H1 (cell line): ENCODE data around the gene MACROD1. TPM values are rescaled to one million over a fixed set of nuclear protein-coding genes. Genes with fewer than 3 reads are reported as not detected.
A peak's percentile ranks its signal among the peaks of the same experiment; 100 is the strongest.

Experiments used
- CTCF ChIA-PET: fragments of 300-600 bp; sonication (Branson Sonifier 250); formaldehyde crosslinking; loops from one replicate; lab custom pipeline; 2021; ENCODE audit not compliant: partially characterized antibody; lab: Charles Lee
- POLR2A ChIA-PET: fragments of 300-600 bp; sonication (Branson Sonifier 250); formaldehyde crosslinking; loops from one replicate; lab custom pipeline; 2021; ENCODE audit warnings: inconsistent platforms; ENCODE audit not compliant: partially characterized antibody; lab: Charles Lee
- DNase-seq, 2 experiments: peaks; one replicate each; pipeline versions ENCODE4 v3.0.0 to v3.0.0-alpha.2; 2010 to 2022; ENCODE audit warnings: low spot score in 2 of 2, low read depth in 1 of 2, mixed read lengths in 1 of 2
- FAIRE-seq: peaks from 2 replicates; lab custom pipeline; 2011; peaks lifted over from hg19 to GRCh38; lab: Jason Lieb, UNC
- H2AFZ ChIP-seq: 2 replicates; pipeline ENCODE4 v1.8.1; 2012; ENCODE audit warnings: low read length, inconsistent platforms
- H2AK5ac ChIP-seq: 2 replicates; pipeline ENCODE4 v1.6.1; 2013; ENCODE audit warnings: low read depth, low read length
- H2BK120ac ChIP-seq: replicated peaks from 2 replicates; pipeline ENCODE3; 2013; ENCODE audit warnings: low read depth, low read length, inconsistent platforms
- H2BK12ac ChIP-seq: 2 replicates; pipeline ENCODE4 v1.6.1; 2013; ENCODE audit warnings: low read depth, low read length
- H2BK15ac ChIP-seq: 2 replicates; pipeline ENCODE4 v1.6.1; 2013; ENCODE audit warnings: low read length
- H2BK20ac ChIP-seq: 2 replicates; pipeline ENCODE4 v1.6.1; 2013; ENCODE audit warnings: low read length
- H2BK5ac ChIP-seq: 2 replicates; pipeline ENCODE4 v1.6.1; 2013; ENCODE audit warnings: low read depth, low read length
- H3K14ac ChIP-seq: 2 replicates; pipeline ENCODE4 v1.6.1; 2013; ENCODE audit warnings: inconsistent platforms; ENCODE audit not compliant: insufficient read length
- H3K18ac ChIP-seq: 2 replicates; pipeline ENCODE4 v1.6.1; 2013; ENCODE audit warnings: low read length; ENCODE audit errors: extremely low read depth
- H3K23ac ChIP-seq: 2 replicates; pipeline ENCODE4 v1.6.1; 2013; ENCODE audit warnings: inconsistent platforms; ENCODE audit not compliant: insufficient read length
- H3K23me2 ChIP-seq: 2 replicates; pipeline ENCODE4 v1.6.1; 2013; ENCODE audit warnings: low read depth, low read length
- H3K27ac ChIP-seq: 2 replicates; pipeline ENCODE4 v1.6.1; 2011; ENCODE audit warnings: low read depth, low read length, inconsistent platforms
- H3K27me3 ChIP-seq, 4 experiments: replicated peaks in 1 of 4; 1 replicate in 1 of 4; 2 replicates in 3 of 4; pipeline versions ENCODE4 v1.6.1 to v1.8.1; 2011 to 2013; ENCODE audit warnings: low read length in 3 of 4, mild to moderate bottlenecking in 3 of 4, inconsistent platforms in 2 of 4, mixed read lengths in 2 of 4, moderate library complexity in 1 of 4; ENCODE audit not compliant: control insufficient read depth in 3 of 4, insufficient read depth in 3 of 4; ENCODE audit errors: extremely low read depth in 1 of 4
- H3K36me3 ChIP-seq, 4 experiments: 2 replicates each; pipeline versions ENCODE4 v1.6.1 to v1.8.1; 2011 to 2013; ENCODE audit warnings: mild to moderate bottlenecking in 4 of 4, low read length in 3 of 4, moderate library complexity in 2 of 4, control low read depth in 1 of 4, inconsistent platforms in 1 of 4; ENCODE audit not compliant: insufficient read depth in 4 of 4, control insufficient read depth in 2 of 4
- H3K4ac ChIP-seq: replicated peaks from 2 replicates; pipeline ENCODE3; 2013; ENCODE audit warnings: low read length, low read depth, mixed read lengths, inconsistent platforms; ENCODE audit not compliant: insufficient read length
- H3K4me1 ChIP-seq, 4 experiments: replicated peaks in 1 of 4; 1 replicate in 1 of 4; 2 replicates in 3 of 4; pipeline versions ENCODE4 v1.6.1 to v1.8.1; 2011 to 2013; ENCODE audit warnings: low read length in 3 of 4, inconsistent platforms in 2 of 4, mixed read lengths in 1 of 4; ENCODE audit not compliant: insufficient read depth in 4 of 4, control insufficient read depth in 3 of 4
- H3K4me2 ChIP-seq, 2 experiments: 2 replicates each; pipeline versions ENCODE4 v1.6.1 to v1.8.1; 2011 to 2013; ENCODE audit warnings: low read depth in 2 of 2, low read length in 2 of 2, control low read depth in 1 of 2, inconsistent platforms in 1 of 2, mild to moderate bottlenecking in 1 of 2; ENCODE audit not compliant: insufficient read depth in 1 of 2
- H3K4me3 ChIP-seq, 4 experiments: fragments of 200-600, 300-600 bp in 1 of 4; sonication (generic), shearing (Covaris generic), sonication (Bioruptor Twin) in 1 of 4; 2 replicates each; pipeline versions ENCODE4 v1.5.1 to v1.8.1; 2011 to 2016; ENCODE audit warnings: low read length in 4 of 4, low read depth in 3 of 4, control low read depth in 2 of 4, inconsistent platforms in 2 of 4, mild to moderate bottlenecking in 2 of 4, mixed read lengths in 1 of 4, moderate library complexity in 1 of 4; ENCODE audit not compliant: insufficient read depth in 2 of 4; ENCODE audit errors: extremely low read depth in 1 of 4
- H3K56ac ChIP-seq: replicated peaks from 2 replicates; pipeline ENCODE3; 2013; ENCODE audit warnings: low read depth, mild to moderate bottlenecking, mixed read lengths, low read length, inconsistent platforms; ENCODE audit not compliant: insufficient read length
- H3K79me1 ChIP-seq: 2 replicates; pipeline ENCODE4 v1.6.1; 2013; ENCODE audit warnings: low read depth, low read length, control low read depth
- H3K79me2 ChIP-seq, 2 experiments: 2 replicates each; pipeline versions ENCODE4 v1.6.1 to v1.8.1; 2012 to 2013; ENCODE audit warnings: low read length in 2 of 2, mild to moderate bottlenecking in 2 of 2, inconsistent platforms in 1 of 2; ENCODE audit not compliant: insufficient read depth in 2 of 2, control insufficient read depth in 1 of 2
- H3K9ac ChIP-seq, 4 experiments: replicated peaks in 1 of 4; 1 replicate in 1 of 4; 2 replicates in 3 of 4; pipeline versions ENCODE4 v1.6.1 to v1.8.1; 2011 to 2013; ENCODE audit warnings: low read depth in 3 of 4, low read length in 3 of 4, control low read depth in 2 of 4, mild to moderate bottlenecking in 2 of 4, moderate library complexity in 2 of 4, inconsistent platforms in 1 of 4; ENCODE audit errors: extremely low read depth in 1 of 4
- H3K9me3 ChIP-seq, 2 experiments: 2 replicates each; pipeline versions ENCODE4 v1.6.1 to v1.8.1; 2012 to 2013; ENCODE audit warnings: mild to moderate bottlenecking in 2 of 2, moderate library complexity in 2 of 2, control low read depth in 1 of 2, inconsistent platforms in 1 of 2, low read depth in 1 of 2, low read length in 1 of 2, mixed read lengths in 1 of 2; ENCODE audit not compliant: insufficient read depth in 2 of 2
- H4K20me1 ChIP-seq, 2 experiments: replicated peaks in 1 of 2; 2 replicates each; pipeline versions ENCODE3 to v1.8.1; 2011 to 2013; ENCODE audit warnings: inconsistent platforms in 2 of 2, low read length in 2 of 2, mild to moderate bottlenecking in 1 of 2; ENCODE audit not compliant: insufficient read depth in 2 of 2, control insufficient read depth in 1 of 2
- H4K5ac ChIP-seq: 2 replicates; pipeline ENCODE4 v1.6.1; 2013; ENCODE audit warnings: low read length, low read depth, mixed read lengths, inconsistent platforms; ENCODE audit not compliant: insufficient read length
- H4K8ac ChIP-seq: 2 replicates; pipeline ENCODE4 v1.8.0; 2013; ENCODE audit warnings: mild to moderate bottlenecking, moderate library complexity, low read length, inconsistent platforms; ENCODE audit not compliant: insufficient read depth; ENCODE audit errors: extremely low read depth
- H4K91ac ChIP-seq: replicated peaks from 2 replicates; pipeline ENCODE3; 2013; ENCODE audit warnings: low read length, mixed read lengths, inconsistent platforms; ENCODE audit not compliant: insufficient read length
- BRCA1 ChIP-seq: IDR thresholded peaks from 2 replicates; pipeline ENCODE4 v1.6.1; 2012; ENCODE audit warnings: low read depth, low read length, improper control_type of control experiment
- HDAC6 ChIP-seq: IDR thresholded peaks from one replicate; pipeline ENCODE4 v1.7.1; 2012; ENCODE audit warnings: low read depth, mild to moderate bottlenecking, inconsistent platforms, low read length, moderate library complexity
- SIX5 ChIP-seq: IDR thresholded peaks from 2 replicates; pipeline ENCODE4 v1.6.1; 2011; ENCODE audit warnings: mild to moderate bottlenecking, low read depth, low read length
- TEAD4 ChIP-seq: IDR thresholded peaks from 2 replicates; pipeline ENCODE4 v1.6.1; 2012; ENCODE audit warnings: low read depth, low read length, inconsistent platforms, mixed read lengths
- WGBS, 2 experiments: shearing (Covaris generic) in 1 of 2; methylation state at CpG; one replicate each; pipeline versions ENCODE4 v1.1.6 to v1.1.7; 2013 to 2015; ENCODE audit warnings: low lambda C conversion rate in 2 of 2, mixed read lengths in 2 of 2, inconsistent platforms in 1 of 2, low coverage in 1 of 2, missing lambda C conversion rate in 1 of 2; ENCODE audit not compliant: insufficient replicate concordance in 2 of 2, insufficient coverage in 1 of 2, insufficient read length in 1 of 2; ENCODE audit errors: extremely low coverage in 1 of 2, missing lambda C conversion rate in 1 of 2; 5-methylcytosine and 5-hydroxymethylcytosine counted together
- polyA plus RNA-seq, 7 experiments: library from polyadenylated mRNA; depleted of rRNA in 3 of 7; stranded (reverse) in 5 of 7; unstranded in 2 of 7; fragments of >200 nt in 5 of 7; fragments of 200-250 nt in 2 of 7; gene quantifications; 1 replicate in 5 of 7; 2 replicates in 1 of 7; 4 replicates in 1 of 7; pipeline versions ENCODE4 v1.2.1 to v1.2.3, GENCODE V29; 2011 to 2013; ENCODE audit warnings: missing spikeins in 2 of 7, mixed read lengths in 2 of 7
- total RNA-seq: library from RNA; stranded (reverse); fragmentation: NEBNext Ultra II Directional; extraction: Animal tissue kit (Norgen Biotek cat#: 25700); gene quantifications from 2 replicates; pipeline ENCODE4 v1.2.1, GENCODE V29; 2021
- TF ChIP-seq, protein P1 (sequence below), 3 experiments: IDR thresholded peaks; 1 replicate in 2 of 3; 2 replicates in 1 of 3; pipeline versions ENCODE4 v1.5.1 to v1.6.1; 2011; ENCODE audit warnings: low read length in 3 of 3, mild to moderate bottlenecking in 3 of 3, inconsistent platforms in 2 of 3, low read depth in 1 of 3, moderate library complexity in 1 of 3; ENCODE audit not compliant: insufficient read depth in 1 of 3; ENCODE audit errors: control extremely low read depth in 1 of 3

MACROD1 gene
- total and polyA plus RNA-seq, 2 of the 8 experiments (the other 6 are each of a cell fraction or from before 2014, with no cell fraction given), result 19.5 to 34.1 TPM

DNA sequence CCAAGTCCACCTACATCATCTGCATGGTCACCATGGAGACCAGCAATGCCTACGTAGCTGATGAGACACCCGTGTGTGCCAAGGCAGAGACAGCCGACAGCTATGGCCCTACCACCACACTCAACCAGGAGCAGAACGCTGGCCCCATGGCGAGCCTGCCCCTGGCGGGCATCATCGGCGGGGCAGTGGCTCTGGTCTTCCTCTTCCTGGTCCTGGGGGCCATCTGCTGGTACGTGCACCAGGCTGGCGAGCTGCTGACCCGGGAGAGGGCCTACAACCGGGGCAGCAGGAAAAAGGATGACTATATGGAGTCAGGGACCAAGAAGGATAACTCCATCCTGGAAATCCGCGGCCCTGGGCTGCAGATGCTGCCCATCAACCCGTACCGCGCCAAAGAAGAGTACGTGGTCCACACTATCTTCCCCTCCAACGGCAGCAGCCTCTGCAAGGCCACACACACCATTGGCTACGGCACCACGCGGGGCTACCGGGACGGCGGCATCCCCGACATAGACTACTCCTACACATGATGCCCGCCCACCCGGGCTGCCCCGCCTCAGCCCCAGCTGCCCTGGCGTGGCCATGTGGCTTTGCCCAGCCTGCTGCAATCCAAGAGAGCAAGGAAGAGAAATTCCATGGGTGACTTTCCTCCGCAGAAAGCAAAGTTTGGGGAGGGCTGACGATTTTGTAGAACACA lies 48.0 kb downstream of the MACROD1 start:
- ChIA-PET POLR2A (no interaction called here), CTCF (interaction anchor here (2.2 kb wide), 1 partner anchor 8 kb away, joined by 10 read pairs; no protein-coding TSS in a partner anchor)
- Histone ChIP-seq H4K91ac (no peak overlapping the region), H3K27ac (no peak overlapping the region), H3K4me3 (no peak overlapping the region), H2BK20ac (no peak overlapping the region), H2BK12ac (0 out of 2 replicates have a peak overlapping the region, but pooled peaks have one; percentile 14), H4K5ac (no peak overlapping the region), H4K8ac (0 out of 2 replicates have a peak overlapping the region, but pooled peaks have one; percentile 36), H3K36me3 (no peaks in the 10 kb centered on the region; a peak in 1 of 8 replicates), H2AK5ac (no peak overlapping the region), H2BK5ac (no peak overlapping the region), H2AFZ (no peak overlapping the region), H2BK120ac (no peak overlapping the region), H3K27me3 (peaks cover 0 to 16% (median 13%) of the 10 kb centered on the region in 4 experiments; a peak in 5 of 7 replicates), H2BK15ac (no peak overlapping the region), H3K79me1 (no peaks in the 10 kb centered on the region), H3K23ac (no peak overlapping the region), H3K4me2 (no peak overlapping the region), H3K23me2 (peaks cover 15% of the 10 kb centered on the region; the same call in 1 of the 2 replicates), H3K4ac (no peak overlapping the region), H3K56ac (no peak overlapping the region), H4K20me1 (peaks cover 0 to 26% of the 10 kb centered on the region in 2 experiments), H3K79me2 (no peaks in the 10 kb centered on the region), H3K18ac (no peak overlapping the region), H3K14ac (no peak overlapping the region), H3K9ac (no peak overlapping the region), H3K4me1 (peaks cover 0 to 20% (median 14%) of the 10 kb centered on the region in 4 experiments; a peak in 6 of 7 replicates), H3K9me3 (no peaks in the 10 kb centered on the region)
- no peak for TF ChIP-seq BRCA1
- TF ChIP-seq TEAD4, result no peak
- TF ChIP-seq, protein P1, sequence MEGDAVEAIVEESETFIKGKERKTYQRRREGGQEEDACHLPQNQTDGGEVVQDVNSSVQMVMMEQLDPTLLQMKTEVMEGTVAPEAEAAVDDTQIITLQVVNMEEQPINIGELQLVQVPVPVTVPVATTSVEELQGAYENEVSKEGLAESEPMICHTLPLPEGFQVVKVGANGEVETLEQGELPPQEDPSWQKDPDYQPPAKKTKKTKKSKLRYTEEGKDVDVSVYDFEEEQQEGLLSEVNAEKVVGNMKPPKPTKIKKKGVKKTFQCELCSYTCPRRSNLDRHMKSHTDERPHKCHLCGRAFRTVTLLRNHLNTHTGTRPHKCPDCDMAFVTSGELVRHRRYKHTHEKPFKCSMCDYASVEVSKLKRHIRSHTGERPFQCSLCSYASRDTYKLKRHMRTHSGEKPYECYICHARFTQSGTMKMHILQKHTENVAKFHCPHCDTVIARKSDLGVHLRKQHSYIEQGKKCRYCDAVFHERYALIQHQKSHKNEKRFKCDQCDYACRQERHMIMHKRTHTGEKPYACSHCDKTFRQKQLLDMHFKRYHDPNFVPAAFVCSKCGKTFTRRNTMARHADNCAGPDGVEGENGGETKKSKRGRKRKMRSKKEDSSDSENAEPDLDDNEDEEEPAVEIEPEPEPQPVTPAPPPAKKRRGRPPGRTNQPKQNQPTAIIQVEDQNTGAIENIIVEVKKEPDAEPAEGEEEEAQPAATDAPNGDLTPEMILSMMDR (IDR thresholded peaks at IDR 0.05; ENCODE audit: control extremely low read depth in 1 of 3, insufficient read depth in 1 of 3, low read depth in 1 of 3, low read length in 3 of 3), result peak in 1 of 3 experiments; percentile 19; a peak in 1 of 4 replicates
- TF ChIP-seq HDAC6, result no peak
- TF ChIP-seq SIX5, result no peak
- WGBS, 2 experiments, result 92% methylated on average over 22 of the region's 32 CpGs; no CpG with 5 or more reads in 1 of the 2 experiments
- no peak for FAIRE-seq
- DNase-seq, result no peak
